Fibroblast of lung (primary cell): Measurements from ENCODE around the gene HTT-AS. TPM values are rescaled to one million over a fixed set of nuclear protein-coding genes. Genes with fewer than 3 reads are reported as not detected.
"Not testable (repeated sequence)": the region's sequence is repeated elsewhere in the genome, so short reads cannot be mapped to it uniquely, and the experiment has no call there.

Experiments
- DNase-seq, 2 donors: peaks; one replicate each; pipeline versions ENCODE4 v3.0.0 to v3.0.0-alpha.2; 2010; ENCODE audit warnings: low read depth in 2 of 2
- H2AFZ ChIP-seq: 2 replicates; pipeline ENCODE4 v1.5.1; 2012; ENCODE audit warnings: low read length, control low read depth, inconsistent platforms
- H3K27ac ChIP-seq: 2 replicates; pipeline ENCODE4 v1.5.1; 2011; ENCODE audit warnings: low read length, control low read depth; ENCODE audit not compliant: insufficient read depth
- H3K27me3 ChIP-seq: 2 replicates; pipeline ENCODE4 v1.5.1; 2011; ENCODE audit warnings: mild to moderate bottlenecking, low read length; ENCODE audit not compliant: control insufficient read depth, insufficient read depth
- H3K36me3 ChIP-seq: 2 replicates; pipeline ENCODE4 v1.5.1; 2011; ENCODE audit warnings: low read length; ENCODE audit not compliant: control insufficient read depth, insufficient read depth
- H3K4me1 ChIP-seq: 2 replicates; pipeline ENCODE4 v1.5.1; 2011; ENCODE audit warnings: low read length; ENCODE audit not compliant: control insufficient read depth, insufficient read depth; ENCODE audit errors: extremely low read depth
- H3K4me2 ChIP-seq: 2 replicates; pipeline ENCODE4 v1.5.1; 2011; ENCODE audit warnings: low read length, control low read depth; ENCODE audit not compliant: insufficient read depth; ENCODE audit errors: extremely low read depth
- H3K4me3 ChIP-seq, 4 experiments: fragments of 200-600 bp in 1 of 4; sonication (generic) in 1 of 4; replicated peaks in 1 of 4; 2 replicates each; pipeline ENCODE4 v1.5.1; 2011 to 2016; ENCODE audit warnings: low read length in 4 of 4, low read depth in 3 of 4, mild to moderate bottlenecking in 3 of 4, control low read depth in 2 of 4, inconsistent platforms in 1 of 4, mixed read lengths in 1 of 4; ENCODE audit not compliant: insufficient read depth in 1 of 4; ENCODE audit errors: control extremely low read depth in 1 of 4
- H3K79me2 ChIP-seq: 2 replicates; pipeline ENCODE4 v1.5.1; 2012; ENCODE audit warnings: mild to moderate bottlenecking, low read length, inconsistent platforms; ENCODE audit not compliant: control insufficient read depth, insufficient read depth
- H3K9ac ChIP-seq: 2 replicates; pipeline ENCODE4 v1.5.1; 2011; ENCODE audit warnings: mild to moderate bottlenecking, low read length, control low read depth; ENCODE audit not compliant: insufficient read depth
- H3K9me3 ChIP-seq: 2 replicates; pipeline ENCODE4 v1.5.1; 2012; ENCODE audit warnings: low read depth, low read length; ENCODE audit not compliant: control insufficient read depth, insufficient read depth
- H4K20me1 ChIP-seq: 2 replicates; pipeline ENCODE4 v1.5.1; 2011; ENCODE audit warnings: low read length; ENCODE audit not compliant: control insufficient read depth, insufficient read depth; ENCODE audit errors: extremely low read depth
- EZH2 ChIP-seq: IDR thresholded peaks from 2 replicates; pipeline ENCODE4 v1.5.1; 2012; ENCODE audit warnings: low read length, control low read depth, mild to moderate bottlenecking; ENCODE audit errors: missing control alignments
- polyA plus RNA-seq, 2 donors: library from polyadenylated mRNA; depleted of rRNA in 1 of 2; stranded (reverse) in 1 of 2; unstranded in 1 of 2; fragments of >200 nt; gene quantifications; 2 replicates each; pipeline ENCODE4 v1.2.1, GENCODE V29; 2011 to 2012; ENCODE audit warnings: missing spikeins in 1 of 2
- total RNA-seq: library from RNA; depleted of rRNA; stranded (reverse); fragments of >200 nt; gene quantifications from 2 replicates; pipeline ENCODE4 v1.2.1, GENCODE V29; 2014
- TF ChIP-seq, protein P1 (sequence below), 2 donors: IDR thresholded peaks in 1 of 2; conservative IDR thresholded peaks in 1 of 2; 1 replicate in 1 of 2; 2 replicates in 1 of 2; pipeline ENCODE4 v1.5.1; 2011 to 2012; ENCODE audit warnings: low read length in 2 of 2, control low read depth in 1 of 2, inconsistent platforms in 1 of 2, low read depth in 1 of 2, mild to moderate bottlenecking in 1 of 2

The HTT-AS gene
- total and polyA plus RNA-seq, 2 donors (not counting 1 experiment from before 2014, with no cell fraction given) = not detected

DNA sequence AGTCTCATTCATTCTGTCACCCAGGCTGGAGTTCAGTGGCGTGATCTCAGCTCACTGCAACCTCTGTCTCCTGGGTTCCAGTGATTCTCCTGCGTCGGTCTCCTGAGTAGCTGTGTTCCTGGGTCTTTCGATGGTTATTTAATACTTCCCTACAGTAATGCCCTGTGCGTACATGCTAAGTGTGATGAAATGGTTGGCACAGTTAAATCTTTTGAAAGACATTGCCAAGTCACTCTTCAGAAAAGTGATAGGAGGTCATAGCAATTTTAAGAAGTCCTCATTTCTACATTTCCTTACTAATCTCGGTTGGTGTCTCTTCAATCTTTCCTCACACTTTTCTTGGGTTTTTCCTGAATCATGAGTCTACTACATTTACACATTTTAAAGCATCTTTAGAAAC is 14.4 kb downstream of the HTT-AS start:
- no peak overlapping the region for H3K4me3 ChIP-seq
- TF ChIP-seq EZH2 = no peak
- TF ChIP-seq, protein P1, sequence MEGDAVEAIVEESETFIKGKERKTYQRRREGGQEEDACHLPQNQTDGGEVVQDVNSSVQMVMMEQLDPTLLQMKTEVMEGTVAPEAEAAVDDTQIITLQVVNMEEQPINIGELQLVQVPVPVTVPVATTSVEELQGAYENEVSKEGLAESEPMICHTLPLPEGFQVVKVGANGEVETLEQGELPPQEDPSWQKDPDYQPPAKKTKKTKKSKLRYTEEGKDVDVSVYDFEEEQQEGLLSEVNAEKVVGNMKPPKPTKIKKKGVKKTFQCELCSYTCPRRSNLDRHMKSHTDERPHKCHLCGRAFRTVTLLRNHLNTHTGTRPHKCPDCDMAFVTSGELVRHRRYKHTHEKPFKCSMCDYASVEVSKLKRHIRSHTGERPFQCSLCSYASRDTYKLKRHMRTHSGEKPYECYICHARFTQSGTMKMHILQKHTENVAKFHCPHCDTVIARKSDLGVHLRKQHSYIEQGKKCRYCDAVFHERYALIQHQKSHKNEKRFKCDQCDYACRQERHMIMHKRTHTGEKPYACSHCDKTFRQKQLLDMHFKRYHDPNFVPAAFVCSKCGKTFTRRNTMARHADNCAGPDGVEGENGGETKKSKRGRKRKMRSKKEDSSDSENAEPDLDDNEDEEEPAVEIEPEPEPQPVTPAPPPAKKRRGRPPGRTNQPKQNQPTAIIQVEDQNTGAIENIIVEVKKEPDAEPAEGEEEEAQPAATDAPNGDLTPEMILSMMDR (conservative IDR thresholded peaks at IDR 0.05 in 1 of 2, IDR thresholded peaks at IDR 0.05 in 1 of 2; ENCODE audit: low read depth in 1 of 2, low read length in 2 of 2) = no peak
- H4K20me1 ChIP-seq = no peaks in the 10 kb centered on the region
- no peaks in the 10 kb centered on the region for H3K79me2 ChIP-seq
- H3K4me2 ChIP-seq = no peak overlapping the region
- no peak overlapping the region for H3K27ac ChIP-seq
- H3K36me3 ChIP-seq = no peaks in the 10 kb centered on the region
- H3K9me3 ChIP-seq = no peaks in the 10 kb centered on the region
- DNase-seq = no peak
- peaks cover 6% of the 10 kb centered on the region for H3K27me3 ChIP-seq
- H2AFZ ChIP-seq = no peak overlapping the region
- no peak overlapping the region for H3K9ac ChIP-seq
- H3K4me1 ChIP-seq = no peaks in the 10 kb centered on the region

DNA sequence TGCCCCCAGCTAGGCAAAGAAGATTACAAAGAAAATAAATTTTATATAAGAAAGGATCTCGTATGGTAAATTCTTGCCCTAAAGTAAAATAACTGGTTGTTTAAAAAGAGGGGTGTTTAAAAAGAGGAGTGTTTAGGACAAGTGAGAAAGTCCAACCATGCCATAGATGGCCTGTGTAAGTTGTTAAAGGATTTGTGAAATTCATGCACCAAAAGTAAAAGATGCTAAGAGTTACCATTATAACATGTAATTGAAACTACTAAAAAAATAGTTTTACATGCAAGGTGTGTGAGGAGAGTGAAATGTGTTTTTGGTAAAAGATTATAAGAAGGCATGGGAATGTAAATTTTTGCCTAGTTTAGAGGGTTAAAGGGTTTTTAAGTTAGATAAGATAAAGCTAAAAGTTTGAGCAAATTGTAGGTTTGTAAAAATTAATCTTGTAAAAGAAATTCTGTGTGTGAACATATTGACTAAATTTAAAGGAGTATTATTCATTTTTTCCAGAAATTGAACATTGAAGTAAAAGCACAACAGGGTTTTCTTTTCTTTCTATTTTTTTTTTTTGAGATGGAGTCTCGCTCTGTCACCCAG is 20.1 kb downstream of the HTT-AS start:
- no peak overlapping the region for H2AFZ ChIP-seq
- no peak overlapping the region for H3K4me2 ChIP-seq
- H3K36me3 ChIP-seq = no peaks in the 10 kb centered on the region
- H3K9me3 ChIP-seq = no peaks in the 10 kb centered on the region
- H3K4me3 ChIP-seq = no peak overlapping the region
- peaks cover 4% of the 10 kb centered on the region for H3K27me3 ChIP-seq
- no peaks in the 10 kb centered on the region for H3K4me1 ChIP-seq
- H3K79me2 ChIP-seq = no peaks in the 10 kb centered on the region
- no peak overlapping the region for H3K9ac ChIP-seq
- TF ChIP-seq EZH2 = no peak
- TF ChIP-seq, protein P1 (conservative IDR thresholded peaks at IDR 0.05 in 1 of 2, IDR thresholded peaks at IDR 0.05 in 1 of 2; ENCODE audit: low read depth in 1 of 2, low read length in 2 of 2) = no peak
- no peak overlapping the region for H3K27ac ChIP-seq
- DNase-seq = no peak
- no peaks in the 10 kb centered on the region for H4K20me1 ChIP-seq

DNA sequence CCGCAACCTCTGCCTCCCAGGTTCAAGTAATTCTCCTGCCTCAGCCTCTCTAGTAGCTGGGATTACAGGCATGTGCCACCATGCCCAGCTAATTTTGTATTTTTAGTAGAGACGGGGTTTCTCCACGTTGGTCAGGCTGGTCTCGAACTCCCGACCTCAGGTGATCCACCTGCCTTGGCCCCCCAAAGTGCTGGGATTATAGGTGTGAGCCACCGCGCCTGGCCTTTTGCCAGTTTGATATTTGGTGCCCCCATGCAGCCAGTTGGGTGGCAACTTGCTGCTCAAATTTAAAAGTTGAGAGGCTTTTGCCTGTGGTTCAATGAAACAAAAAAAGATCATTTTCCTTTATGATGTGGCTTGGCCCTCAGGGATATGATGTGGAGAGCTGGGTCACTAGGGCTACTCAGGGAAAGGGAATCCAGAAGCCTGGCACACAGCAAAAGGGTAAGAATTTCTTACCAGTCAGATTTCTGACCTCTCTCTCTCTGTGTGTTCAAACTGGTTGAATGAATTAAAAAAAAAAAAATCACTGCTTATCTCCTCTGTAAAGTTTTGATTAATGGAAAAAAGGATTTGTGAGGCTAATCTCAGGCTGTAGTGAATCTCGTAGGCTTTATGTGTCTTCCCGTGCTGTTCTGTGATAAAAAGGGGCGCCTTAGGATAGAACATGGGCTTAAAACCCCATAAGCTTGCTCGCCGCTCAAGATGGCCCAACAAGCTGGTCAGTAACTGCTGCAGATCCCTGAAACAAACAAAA is 23.0 kb downstream of the HTT-AS start:
- not testable (repeated sequence) for H2AFZ ChIP-seq, H4K20me1 ChIP-seq, H3K27ac ChIP-seq, H3K4me2 ChIP-seq, H3K9ac ChIP-seq, H3K36me3 ChIP-seq, H3K4me1 ChIP-seq, DNase-seq, H3K9me3 ChIP-seq, H3K27me3 ChIP-seq, H3K79me2 ChIP-seq, H3K4me3 ChIP-seq
